ENCODE results near the gene IKZF1. TPM values are rescaled to one million over a fixed set of nuclear protein-coding genes. Genes with fewer than 3 reads are reported as not detected.

IKZF1 gene
- total RNA-seq, 1 donor from 2014 or later, result 2.2 TPM

GRCh38 chr7:50362712-50363282 is 58.3 kb downstream of the IKZF1 start:
- intact Hi-C loops (cut with DNase I), result no loop called here
- no peak for DNase-seq (ENCODE audit: low spot score)

GRCh38 chr7:50363327-50364060 is 59.0 kb downstream of the IKZF1 start:
- intact Hi-C loops (cut with DNase I), result no loop called here
- no peak for DNase-seq (ENCODE audit: low spot score)

- no peak for DNase-seq (ENCODE audit: low spot score)
- intact Hi-C loops (cut with DNase I), result no loop called here
Measured at GRCh38 chr7:50364645-50365044, 60.1 kb downstream of the IKZF1 start.

- no peak for DNase-seq (ENCODE audit: low spot score)
- intact Hi-C loops (cut with DNase I), result no loop called here
Measured at GRCh38 chr7:50366311-50366710, 61.8 kb downstream of the IKZF1 start.

GRCh38 chr7:50367100-50367499 is 62.6 kb downstream of the IKZF1 start:
- intact Hi-C loops (cut with DNase I), result no loop called here
- DNase-seq (ENCODE audit: low spot score), result no peak

- intact Hi-C loops (cut with DNase I), result no loop called here
- no peak for DNase-seq (ENCODE audit: low spot score)
Measured at GRCh38 chr7:50367570-50367969, 63.1 kb downstream of the IKZF1 start.

GRCh38 chr7:50368366-50368765 is 63.9 kb downstream of the IKZF1 start:
- intact Hi-C loops (cut with DNase I), result no loop called here
- DNase-seq (ENCODE audit: low spot score), result no peak

- intact Hi-C loops (cut with DNase I), result no loop called here
- DNase-seq (ENCODE audit: low spot score), result no peak
Measured at GRCh38 chr7:50369143-50370026, 64.9 kb downstream of the IKZF1 start.

- DNase-seq (ENCODE audit: low spot score), result no peak
- intact Hi-C loops (cut with DNase I), result no loop called here
Measured at GRCh38 chr7:50370884-50371283, 66.4 kb downstream of the IKZF1 start.

GRCh38 chr7:50371551-50372021 is 67.1 kb downstream of the IKZF1 start:
- intact Hi-C loops (cut with DNase I), result no loop called here
- DNase-seq (ENCODE audit: low spot score), result no peak

- intact Hi-C loops (cut with DNase I), result no loop called here
- no peak for DNase-seq (ENCODE audit: low spot score)
Measured at GRCh38 chr7:50372923-50373322, 68.4 kb downstream of the IKZF1 start.

- DNase-seq (ENCODE audit: low spot score), result no peak
- intact Hi-C loops (cut with DNase I), result no loop called here
Measured at GRCh38 chr7:50376056-50376820, 71.7 kb downstream of the IKZF1 start.

- no peak for DNase-seq (ENCODE audit: low spot score)
- intact Hi-C loops (cut with DNase I), result no loop called here
Measured at GRCh38 chr7:50377356-50377755, 72.8 kb downstream of the IKZF1 start.

GRCh38 chr7:50379082-50379481 is 74.6 kb downstream of the IKZF1 start:
- no peak for DNase-seq (ENCODE audit: low spot score)
- intact Hi-C loops (cut with DNase I), result no loop called here

- DNase-seq (ENCODE audit: low spot score), result no peak
- intact Hi-C loops (cut with DNase I), result no loop called here
Measured at GRCh38 chr7:50379539-50379938, 75.0 kb downstream of the IKZF1 start.

- intact Hi-C loops (cut with DNase I), result no loop called here
- no peak for DNase-seq (ENCODE audit: low spot score)
Measured at GRCh38 chr7:50382455-50382854, 77.9 kb downstream of the IKZF1 start.

- intact Hi-C loops (cut with DNase I), result no loop called here
- no peak for DNase-seq (ENCODE audit: low spot score)
Measured at GRCh38 chr7:50387351-50387750, 82.8 kb downstream of the IKZF1 start.

GRCh38 chr7:50389961-50390360 is 85.4 kb downstream of the IKZF1 start:
- DNase-seq (ENCODE audit: low spot score), result no peak
- intact Hi-C loops (cut with DNase I), result no loop called here

- DNase-seq (ENCODE audit: low spot score), result no peak
- intact Hi-C loops (cut with DNase I), result no loop called here
Measured at GRCh38 chr7:50391386-50391785, 86.9 kb downstream of the IKZF1 start.

- DNase-seq (ENCODE audit: low spot score), result no peak
- intact Hi-C loops (cut with DNase I), result no loop called here
Measured at GRCh38 chr7:50393076-50393475, 88.6 kb downstream of the IKZF1 start.
